Measurements from ENCODE around the gene RILP.

RILP gene

GRCh38 chr17:1648173-1648962, 1.3 kb downstream of the RILP start:
- no peak for DNase-seq (ENCODE audit: low read depth)

DNA sequence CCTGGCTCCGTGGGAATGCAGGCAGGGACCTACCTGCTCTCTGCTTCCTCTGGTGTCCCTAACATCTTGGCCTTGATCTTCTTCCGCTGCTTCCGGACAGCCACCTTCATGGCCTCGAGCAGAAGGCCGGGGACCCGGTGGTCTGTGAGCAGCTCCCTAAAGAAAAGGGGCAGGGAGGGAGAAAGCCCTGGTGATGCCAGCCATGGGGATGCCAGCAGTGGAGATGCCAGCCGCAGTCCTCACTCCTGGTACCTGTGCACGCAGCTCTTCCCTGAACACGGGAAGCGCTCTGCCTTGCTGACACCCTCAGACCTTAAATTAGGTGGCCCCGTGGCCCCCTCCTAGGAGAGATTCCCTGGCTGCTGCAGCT, 1.9 kb downstream of the RILP start:
- DNase-seq (ENCODE audit: low read depth): no peak

DNA sequence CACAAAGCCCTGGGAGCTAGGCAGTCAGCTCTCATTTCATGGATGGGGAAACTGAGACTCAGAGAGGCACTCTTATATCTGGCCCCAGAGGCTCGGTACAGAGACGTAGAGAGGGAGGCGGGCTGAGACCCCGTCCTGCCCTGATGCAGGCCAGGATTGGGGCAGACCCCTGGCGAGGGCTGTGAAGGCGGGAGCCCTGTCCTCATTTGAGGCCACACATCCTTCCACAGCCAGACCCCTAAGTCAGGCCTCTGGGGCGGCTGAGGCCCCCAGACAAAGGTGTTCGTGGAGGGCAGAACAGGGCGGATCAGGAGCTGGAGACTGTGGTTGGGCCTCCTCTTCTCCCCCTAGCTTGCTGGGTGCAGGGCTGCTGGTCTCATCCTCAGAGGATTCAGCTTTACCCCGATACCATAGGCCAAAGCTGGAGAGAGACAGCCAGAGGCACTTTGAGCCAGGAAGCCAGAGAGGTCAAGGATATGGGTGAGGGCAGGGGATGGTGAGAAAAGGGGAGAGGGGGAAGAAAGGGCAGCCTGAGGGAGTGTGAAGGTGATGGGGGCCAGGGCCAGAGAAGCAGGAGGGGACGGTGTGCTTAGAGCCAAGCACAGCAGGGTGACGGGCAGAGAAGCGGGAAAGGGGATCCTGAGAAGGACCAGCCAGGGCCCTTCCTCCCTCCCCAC, 3.3 kb downstream of the RILP start:
- DNase-seq (ENCODE audit: low read depth): no peak

- no peak for DNase-seq (ENCODE audit: low read depth)
Measured at GRCh38 chr17:1645207-1646171, 4.2 kb downstream of the RILP start, which contains the start of gene SCARF1. Gene SCARF1 (minus strand): TSS chr17:1645732. CDS start chr17:1645697, 35 bp downstream.

- DNase-seq (ENCODE audit: low read depth): no peak
Measured at GRCh38 chr17:1644493-1645206, 5.0 kb downstream of the RILP start.

GRCh38 chr17:1643999-1644492, 5.6 kb downstream of the RILP start:
- DNase-seq (ENCODE audit: low read depth): no peak

- no peak for DNase-seq (ENCODE audit: low read depth)
Measured at GRCh38 chr17:1643293-1643998, 6.2 kb downstream of the RILP start.

GRCh38 chr17:1641065-1641403, 8.6 kb downstream of the RILP start:
- no peak for DNase-seq (ENCODE audit: low read depth)

DNA sequence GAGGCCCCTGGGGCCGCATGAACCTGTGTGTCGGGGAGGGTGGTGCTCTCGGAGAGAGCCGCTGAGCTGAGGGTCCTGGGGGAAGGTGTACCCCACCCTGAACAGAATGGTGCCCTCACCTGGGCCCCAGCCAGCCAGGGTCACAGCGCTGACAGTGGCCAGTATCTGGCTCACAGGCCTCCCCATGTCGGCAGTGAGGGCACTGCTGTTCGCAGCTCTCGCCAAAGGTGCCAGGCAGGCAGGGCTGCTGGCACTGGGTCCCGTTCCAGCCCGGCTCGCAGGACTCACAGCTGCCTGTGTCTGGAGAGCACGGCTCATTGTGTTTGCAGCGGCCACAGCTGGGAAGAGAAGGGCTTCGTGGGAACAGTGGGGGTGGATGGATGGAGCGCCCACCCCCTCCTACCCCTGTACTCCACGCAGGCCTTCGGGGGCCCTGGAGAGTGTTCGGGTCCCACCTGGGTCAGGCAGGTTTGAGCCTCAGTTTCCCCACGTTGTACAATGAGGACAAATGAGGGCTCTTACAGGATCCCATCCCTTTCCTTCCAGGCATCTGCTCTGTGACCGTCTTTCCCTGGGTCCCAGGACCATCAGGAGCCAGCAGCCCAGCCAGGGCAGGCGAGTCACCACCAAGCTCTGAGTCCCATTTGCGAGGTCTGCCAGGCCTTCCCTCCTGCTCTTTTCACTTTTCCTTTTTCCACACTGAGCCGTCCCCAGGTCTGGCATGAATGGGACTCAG, 9.2 kb downstream of the RILP start:
- DNase-seq (ENCODE audit: low read depth): no peak

DNA sequence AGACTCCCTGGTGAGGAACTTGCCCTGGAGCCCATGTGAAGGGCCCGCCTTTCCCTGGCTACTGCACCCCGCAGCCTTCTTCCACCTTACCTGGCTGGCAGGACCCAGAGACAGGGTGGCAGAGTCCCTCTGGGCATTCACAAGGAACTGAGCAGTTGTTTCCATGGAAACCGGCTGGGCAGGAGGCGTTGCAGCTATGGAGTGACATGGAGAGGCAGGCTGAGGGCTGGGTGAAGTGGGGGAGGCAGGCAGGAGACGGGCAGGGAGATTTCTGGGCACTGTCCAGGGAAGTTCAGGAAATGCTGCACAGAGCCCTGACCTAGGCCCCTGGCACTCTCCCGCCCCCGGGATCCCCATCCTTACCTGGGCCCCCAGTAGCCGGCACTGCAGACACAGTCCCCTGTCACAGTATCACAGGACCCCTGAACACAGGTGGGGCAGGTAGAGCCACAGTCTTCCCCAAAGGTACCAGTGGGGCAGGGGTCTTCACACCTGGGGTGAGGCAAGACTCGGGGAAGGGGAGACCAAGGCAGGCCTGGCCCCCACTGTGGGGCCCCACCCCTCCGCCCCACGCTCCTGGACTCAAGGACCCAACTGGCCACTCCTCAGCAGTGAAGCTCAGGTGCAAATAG, 10.0 kb downstream of the RILP start:
- DNase-seq (ENCODE audit: low read depth): no peak

DNA sequence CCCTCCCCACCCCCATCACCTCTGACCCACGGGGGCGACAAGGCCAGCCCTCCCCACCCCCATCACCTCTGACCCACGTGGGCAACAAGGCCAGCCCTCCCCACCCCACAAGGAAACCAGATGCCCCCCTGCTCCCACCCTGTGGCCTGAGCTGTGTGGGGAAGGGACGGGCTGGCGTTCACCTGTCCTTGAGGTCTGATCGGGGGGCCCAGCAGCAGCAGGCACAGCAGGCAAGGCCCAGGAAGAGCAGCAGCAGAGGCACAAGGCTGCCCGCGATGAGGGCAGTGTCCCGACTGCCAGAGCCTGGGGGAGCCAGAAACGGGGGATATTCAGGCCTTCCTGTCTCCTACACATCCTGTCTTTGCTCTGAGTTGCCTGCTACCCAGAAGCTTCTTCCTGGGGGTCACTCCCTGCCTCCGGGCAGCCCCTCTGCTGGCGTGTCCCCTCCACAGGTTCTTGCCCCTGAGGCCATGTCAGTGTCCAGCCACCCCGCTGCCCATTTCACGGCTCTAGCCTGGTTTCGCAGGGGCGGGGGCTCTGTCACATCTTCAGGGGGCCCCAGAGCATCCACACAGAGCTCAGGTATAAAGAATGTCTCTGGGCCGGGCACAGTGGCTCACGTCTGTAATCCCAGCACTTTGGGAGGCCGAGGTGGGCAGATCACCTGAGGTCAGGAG, 10.9 kb downstream of the RILP start:
- DNase-seq (ENCODE audit: low read depth): no peak

DNA sequence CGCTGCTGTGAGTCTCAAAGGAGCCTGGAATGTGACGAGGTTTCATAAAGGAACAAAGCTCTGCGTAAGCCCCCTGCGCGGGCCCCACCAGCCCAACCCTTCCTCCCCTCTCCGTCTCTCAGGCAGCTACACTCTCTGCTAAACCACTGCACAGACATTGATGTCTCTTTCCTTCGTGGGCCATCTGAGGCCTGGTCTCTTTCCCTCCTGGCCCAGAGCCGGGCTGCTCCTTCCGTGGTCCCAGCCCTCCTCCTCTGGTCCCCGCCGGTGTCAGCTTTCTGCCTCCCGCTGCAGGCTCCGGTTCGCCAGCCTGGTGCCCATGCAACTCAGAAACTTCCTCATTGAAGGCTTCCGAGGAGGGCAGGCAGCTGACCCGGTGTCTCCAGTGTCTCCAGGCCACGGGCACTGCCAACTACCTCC, 11.5 kb downstream of the RILP start:
- no peak for DNase-seq (ENCODE audit: low read depth)

DNA sequence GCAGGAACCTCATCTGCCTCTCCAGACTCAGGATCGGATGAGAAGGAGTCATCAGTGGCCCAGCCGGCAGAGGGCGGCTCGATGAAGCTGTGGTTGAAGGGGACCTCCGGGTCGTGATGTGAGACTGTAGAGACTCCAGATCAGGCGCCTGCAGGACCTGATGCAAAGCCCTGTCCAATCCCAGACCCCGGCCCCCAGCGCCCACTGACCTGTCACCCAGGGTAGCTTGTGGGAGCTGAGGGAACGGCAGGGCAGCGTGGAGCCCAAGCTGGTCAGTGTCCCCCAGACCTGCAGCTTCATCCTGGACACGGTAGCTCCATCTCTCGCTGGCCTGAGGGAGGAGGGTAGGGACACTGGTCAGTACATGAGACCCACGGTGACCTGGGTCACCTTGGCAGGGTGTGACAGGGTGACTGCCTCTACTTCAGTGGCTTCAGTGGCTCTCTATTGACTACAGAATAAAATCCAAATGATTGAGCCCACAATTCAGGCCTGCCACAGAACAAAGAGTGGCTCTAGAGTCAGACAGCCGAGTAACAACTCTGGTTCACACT, 12.9 kb downstream of the RILP start:
- no peak for DNase-seq (ENCODE audit: low read depth)

DNA sequence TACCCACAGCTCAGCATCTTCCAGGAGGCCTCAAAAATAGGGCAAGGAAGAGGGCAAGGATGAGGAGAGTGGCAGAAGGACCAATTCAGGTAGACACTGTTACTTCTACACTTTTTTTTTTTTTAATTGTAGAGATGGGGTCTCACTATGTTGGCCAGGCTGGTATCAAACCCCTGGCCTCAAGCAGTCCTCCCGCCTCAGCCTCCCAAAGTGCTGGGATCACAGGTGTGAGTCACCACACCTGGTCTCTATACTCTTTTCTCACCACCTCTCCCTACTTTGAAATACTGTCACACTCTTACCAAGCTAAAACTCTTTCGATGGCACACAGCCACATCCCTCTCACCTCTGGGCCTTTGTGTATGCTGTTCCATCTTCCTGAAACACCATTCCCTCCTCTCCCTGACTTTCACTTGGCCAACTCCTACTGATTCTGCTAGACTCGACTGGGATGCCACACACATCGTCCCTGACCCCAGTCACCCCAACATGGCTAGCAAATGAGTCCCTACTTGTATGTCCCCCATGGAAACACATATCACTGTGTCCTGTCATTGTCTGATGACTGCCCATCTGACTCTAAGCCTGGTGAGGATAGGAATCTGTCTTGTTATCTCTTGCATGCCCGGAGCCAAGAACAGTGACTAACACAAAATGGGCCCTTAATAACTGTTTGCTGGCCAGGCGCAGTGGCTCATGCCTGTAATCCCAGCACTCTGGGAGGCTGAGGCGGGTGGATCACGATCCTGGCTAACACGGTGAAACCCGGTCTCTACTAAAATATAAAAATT, 13.8 kb downstream of the RILP start:
- DNase-seq (ENCODE audit: low read depth): no peak

- no peak for DNase-seq (ENCODE audit: low read depth)
Measured at GRCh38 chr17:1634841-1635650, 14.6 kb downstream of the RILP start.

- DNase-seq (ENCODE audit: low read depth): no peak
Measured at GRCh38 chr17:1630662-1631061, 19.0 kb downstream of the RILP start.
